ENCODE data around the gene CCNJL. TPM values are rescaled to one million over a fixed set of nuclear protein-coding genes. Genes with fewer than 3 reads are reported as not detected.
A peak's percentile ranks its signal among the peaks of the same experiment; 100 is the strongest.

Gene CCNJL
- total RNA-seq, 1 donor = 0.86 TPM

GRCh38 chr5:160287378-160288051 is 24.8 kb downstream of the CCNJL start:
- no peak overlapping the region for H3K4me3 ChIP-seq (ENCODE audit: low read depth, low read length)
- TF ChIP-seq CTCF (IDR thresholded peaks at IDR 0.05; ENCODE audit: insufficient read depth, low read depth, low read length) = no peak
- DNase-seq (ENCODE audit: low read depth) = peak; percentile 17

- DNase-seq (ENCODE audit: low read depth) = no peak
- TF ChIP-seq CTCF (IDR thresholded peaks at IDR 0.05; ENCODE audit: insufficient read depth, low read depth, low read length) = no peak
Measured at GRCh38 chr5:160286947-160287346, 25.4 kb downstream of the CCNJL start.

DNA sequence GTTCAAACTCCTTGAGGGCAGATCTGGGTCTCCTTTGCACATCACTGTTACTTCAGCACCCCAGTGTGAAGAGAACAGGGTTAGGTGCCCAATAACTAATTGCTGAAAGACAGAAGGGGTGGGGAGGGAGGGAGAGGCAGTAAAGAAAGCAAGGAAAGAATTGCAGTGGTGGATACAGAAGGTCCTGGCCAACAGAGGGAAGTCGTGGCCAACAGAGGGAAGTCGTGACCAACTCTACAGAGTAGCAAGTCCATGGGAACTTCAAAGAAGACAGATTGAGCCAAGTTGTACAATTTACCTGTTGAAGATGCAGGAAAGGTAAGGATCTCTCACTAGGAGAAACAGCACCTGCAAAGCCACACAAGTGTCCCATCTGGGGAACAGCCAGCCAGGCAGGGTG is 27.0 kb downstream of the CCNJL start:
- no peak overlapping the region for H3K4me3 ChIP-seq (ENCODE audit: low read depth, low read length)
- no peak for TF ChIP-seq CTCF (IDR thresholded peaks at IDR 0.05; ENCODE audit: insufficient read depth, low read depth, low read length)
- DNase-seq (ENCODE audit: low read depth) = no peak

More at GRCh38 chr5:160286947-160287346, 25.4 kb downstream of the CCNJL start:
- H3K4me3 ChIP-seq (ENCODE audit: low read depth, low read length) = no peak overlapping the region

GRCh38 chr5:160284291-160284873 is 28.0 kb downstream of the CCNJL start:
- no peak for TF ChIP-seq CTCF (IDR thresholded peaks at IDR 0.05; ENCODE audit: insufficient read depth, low read depth, low read length)
- no peak overlapping the region for H3K4me3 ChIP-seq (ENCODE audit: low read depth, low read length)
- no peak for DNase-seq (ENCODE audit: low read depth)

DNA sequence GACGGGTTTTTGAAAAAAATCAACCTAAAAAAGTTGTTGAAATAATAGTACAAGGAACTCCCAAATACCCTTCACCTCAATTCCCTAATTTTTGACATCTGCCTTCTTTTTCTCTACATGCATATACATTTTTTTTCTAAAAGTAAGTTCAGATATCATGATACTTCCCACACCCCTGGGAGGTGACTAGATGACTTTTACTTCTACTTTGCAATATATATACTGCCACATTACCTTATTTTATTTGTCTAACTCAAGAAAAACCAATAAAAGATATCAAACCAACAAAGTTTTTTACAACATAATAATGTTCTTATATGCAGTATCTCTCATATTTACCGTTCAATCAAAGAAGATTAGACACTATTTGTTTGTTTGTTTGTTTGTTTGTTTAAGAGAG is 31.1 kb downstream of the CCNJL start:
- no peak for TF ChIP-seq CTCF (IDR thresholded peaks at IDR 0.05; ENCODE audit: insufficient read depth, low read depth, low read length)
- no peak overlapping the region for H3K4me3 ChIP-seq (ENCODE audit: low read depth, low read length)
- DNase-seq (ENCODE audit: low read depth) = no peak

- no peak for DNase-seq (ENCODE audit: low read depth)
- H3K4me3 ChIP-seq (ENCODE audit: low read depth, low read length) = no peak overlapping the region
- TF ChIP-seq CTCF (IDR thresholded peaks at IDR 0.05; ENCODE audit: insufficient read depth, low read depth, low read length) = no peak
Measured at GRCh38 chr5:160280384-160281095, 31.8 kb downstream of the CCNJL start.
